Right hindlimb (tissue), 1 donor: Measurements from ENCODE around the gene TRAF3IP1.

ENCODE experiments used
- DNase-seq: peaks from one replicate; pipeline ENCODE4 v3.0.0-alpha.2; 2018

TRAF3IP1 gene

DNA sequence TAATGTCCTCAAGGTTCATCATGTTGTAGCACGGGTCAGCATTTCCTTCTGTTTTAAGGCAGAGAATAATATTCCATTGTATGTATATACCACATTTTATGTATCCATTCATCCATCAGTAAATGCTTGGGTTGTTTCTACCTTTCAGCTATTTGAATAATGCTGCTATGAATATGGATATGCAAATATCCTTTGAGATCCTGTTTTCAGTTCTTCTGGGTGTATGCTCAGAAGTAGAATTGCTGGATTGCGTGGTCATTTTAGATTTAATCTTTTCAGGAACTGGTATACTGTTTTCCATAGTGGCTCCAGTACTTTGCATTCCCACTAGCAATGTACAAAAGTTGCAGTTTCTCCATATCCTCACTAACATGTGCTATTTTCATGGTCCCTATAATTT lies 93.0 kb downstream of the TRAF3IP1 start:
- DNase-seq, result no peak

- DNase-seq, result no peak
These were observed 94.9 kb downstream of the TRAF3IP1 start for GRCh38 chr2:238415036-238415764.

- DNase-seq, result no peak
These were observed 95.6 kb downstream of the TRAF3IP1 start for GRCh38 chr2:238415893-238416292.

DNA sequence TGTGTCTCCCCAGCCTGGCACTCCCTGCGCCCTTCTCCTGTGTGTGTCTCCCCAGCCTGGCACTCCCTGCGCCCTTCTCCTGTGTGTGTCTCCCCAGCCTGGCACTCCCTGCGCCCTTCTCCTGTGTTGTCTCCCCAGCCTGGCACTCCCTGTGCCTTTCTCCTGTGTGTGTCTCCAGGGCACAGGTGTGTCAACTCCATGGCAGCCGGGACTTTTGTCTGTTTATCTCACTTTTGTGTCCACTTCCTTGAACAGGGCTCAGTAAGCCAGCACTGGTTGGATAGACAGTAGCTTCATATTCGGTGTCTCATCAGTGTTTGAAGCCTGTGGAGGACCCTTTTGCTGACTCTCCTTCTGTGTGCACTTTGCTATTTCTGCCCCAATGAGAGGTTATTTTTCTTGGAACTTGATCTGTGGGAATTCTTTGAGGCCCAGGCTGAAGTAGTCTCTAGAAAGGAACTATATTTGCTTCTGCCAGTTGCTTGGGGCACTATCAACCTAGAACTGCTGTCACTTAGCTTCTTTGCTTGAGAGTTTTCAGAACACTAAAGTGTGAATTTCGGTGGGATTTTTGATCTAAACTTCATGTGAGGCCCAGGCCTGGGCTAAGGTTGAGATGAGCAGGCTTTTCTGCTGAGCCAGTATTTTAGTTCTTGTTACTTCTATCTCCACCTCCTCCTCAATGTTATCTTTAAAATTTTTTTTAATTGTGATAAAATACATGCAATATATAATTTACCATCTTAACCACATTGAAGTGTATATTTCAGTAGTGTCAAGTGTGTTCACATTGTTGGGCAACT lies 98.1 kb downstream of the TRAF3IP1 start:
- no peak for DNase-seq

GRCh38 chr2:238418999-238419546 lies 98.8 kb downstream of the TRAF3IP1 start:
- DNase-seq, result no peak

DNA sequence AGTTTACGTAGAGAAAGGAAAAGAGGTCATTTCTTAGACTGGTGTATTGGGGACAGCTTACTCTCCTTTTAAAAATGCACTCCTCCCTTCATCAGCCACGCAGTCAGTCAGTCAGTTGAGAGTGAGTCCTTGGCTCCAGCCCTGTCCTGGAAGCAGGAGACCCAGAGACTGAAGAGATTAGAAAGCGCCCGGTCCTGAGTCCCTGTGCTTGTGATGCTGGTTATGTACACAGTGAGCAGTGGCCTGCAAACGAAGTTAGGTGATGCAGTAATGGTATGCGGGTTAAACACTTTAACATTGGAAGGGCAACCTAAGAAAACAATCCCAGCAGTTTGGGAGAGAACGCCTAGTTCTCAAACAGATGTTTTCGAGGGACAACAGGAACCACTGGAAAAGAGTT lies 100.1 kb downstream of the TRAF3IP1 start:
- DNase-seq, result no peak

- peak; percentile 44 for DNase-seq
These were observed 100.8 kb downstream of the TRAF3IP1 start for GRCh38 chr2:238420878-238421694.

- DNase-seq, result no peak
These were observed 101.3 kb downstream of the TRAF3IP1 start for GRCh38 chr2:238421695-238422035.

DNA sequence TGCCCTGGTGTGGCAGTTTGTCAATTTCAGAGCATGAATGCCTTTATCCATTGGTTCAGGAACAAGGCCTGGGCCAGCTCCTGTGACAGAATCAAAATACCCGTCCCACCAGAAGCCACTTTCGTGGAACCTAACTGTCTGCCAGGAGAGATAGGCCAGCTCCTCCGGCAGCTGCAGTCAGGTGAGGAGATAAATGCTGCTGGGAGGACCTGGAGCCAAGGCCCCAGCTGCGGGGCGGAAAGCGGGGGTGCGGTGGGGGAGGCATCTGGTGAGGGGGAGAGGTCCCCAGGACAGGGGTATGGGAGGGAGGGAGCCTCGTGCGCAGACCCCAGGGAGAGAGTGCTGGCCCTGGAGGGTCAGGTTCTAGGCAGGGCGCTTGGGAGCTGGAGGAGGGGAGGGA lies 102.0 kb downstream of the TRAF3IP1 start:
- no peak for DNase-seq

GRCh38 chr2:238422940-238423339 lies 102.6 kb downstream of the TRAF3IP1 start:
- DNase-seq, result no peak

DNA sequence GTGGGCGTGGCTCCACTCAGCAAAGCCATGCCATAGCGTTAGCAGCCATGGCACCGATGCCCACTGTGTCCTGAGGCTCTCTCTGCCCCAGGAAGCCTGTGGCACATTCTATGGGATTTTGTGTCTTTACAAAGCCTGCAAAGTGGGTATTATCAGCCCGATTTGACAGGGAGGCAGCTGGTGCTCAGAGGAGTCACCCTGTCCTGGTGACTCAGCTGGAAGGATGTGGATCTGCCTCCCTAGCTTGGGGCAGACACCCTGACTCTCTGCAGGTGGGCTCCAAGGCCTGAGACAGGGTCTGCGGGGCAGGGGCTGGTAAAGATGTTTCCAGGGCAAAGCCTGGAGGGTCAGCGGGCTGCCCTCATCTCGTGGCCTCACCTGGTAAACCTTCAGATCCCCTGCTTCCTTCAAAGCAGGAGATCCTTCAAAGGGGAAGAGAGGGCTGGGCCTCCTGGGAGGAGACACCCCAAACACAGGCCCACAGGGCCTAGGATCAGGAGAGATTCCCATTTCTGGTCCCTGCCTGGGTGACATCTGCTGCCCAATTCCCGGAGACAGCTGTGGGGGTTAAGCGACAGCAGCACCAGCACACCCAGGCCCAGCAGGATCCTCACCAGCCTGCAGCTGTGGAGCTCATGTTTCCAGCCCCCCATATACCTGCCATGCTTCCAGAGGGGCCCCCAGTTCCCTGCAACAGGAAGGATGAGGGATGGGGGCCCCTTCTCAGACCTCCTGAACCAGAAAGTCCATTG lies 103.4 kb downstream of the TRAF3IP1 start:
- DNase-seq, result no peak

- DNase-seq, result peak; percentile 69
These were observed 104.0 kb downstream of the TRAF3IP1 start for GRCh38 chr2:238424313-238424700.

- DNase-seq, result no peak
These were observed 105.2 kb downstream of the TRAF3IP1 start for GRCh38 chr2:238425505-238425978.

- DNase-seq, result peak; percentile 62
These were observed 105.8 kb downstream of the TRAF3IP1 start for GRCh38 chr2:238425979-238426567.

DNA sequence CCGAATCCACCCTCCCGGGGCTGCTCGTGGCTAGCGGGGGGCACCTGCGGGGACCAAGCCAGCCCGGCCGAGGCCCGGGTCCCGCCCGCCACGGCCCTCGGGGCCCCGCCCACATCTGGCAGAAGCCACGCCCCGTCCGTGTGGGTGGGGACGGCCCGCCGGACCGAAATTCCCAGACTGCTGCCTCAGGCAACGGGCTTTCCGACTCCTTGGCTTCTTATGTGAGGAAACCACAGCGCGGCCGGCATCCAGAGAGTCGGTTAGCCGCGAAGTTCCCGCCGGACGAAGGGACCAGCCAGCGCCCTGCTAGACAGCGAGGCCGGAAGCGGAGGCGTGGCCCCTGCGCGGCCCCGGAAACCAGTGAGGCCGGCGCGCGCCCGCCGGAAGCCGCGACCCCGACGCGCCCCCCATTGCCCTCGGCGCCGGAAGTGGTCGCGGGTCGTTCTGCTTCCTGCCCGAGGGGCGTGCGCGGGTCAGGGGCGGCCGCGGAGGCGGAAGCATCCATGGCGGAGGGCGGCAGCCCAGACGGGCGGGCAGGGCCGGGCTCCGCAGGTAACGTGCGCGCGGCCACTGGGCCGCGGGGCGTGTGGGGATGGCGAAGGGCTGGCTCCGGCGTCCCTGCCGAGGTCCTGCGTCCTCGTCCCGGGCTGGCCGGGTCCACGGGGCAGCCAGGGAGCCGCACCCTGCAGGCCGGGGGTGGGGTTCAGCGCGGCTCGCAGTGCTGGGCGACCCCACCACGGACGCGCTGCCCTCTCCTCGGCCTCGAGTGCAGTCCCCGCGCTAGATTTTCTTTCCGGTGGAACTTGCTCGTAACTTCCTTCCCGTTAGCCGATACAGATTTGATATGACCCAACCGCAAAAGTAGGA lies 106.5 kb downstream of the TRAF3IP1 start, which contains the start of gene ASB1:
TSS of gene ASB1 (plus strand) at position 360 of the 867 bp plus-strand sequence. CDS start at position 504, 144 bp downstream.
- DNase-seq, result peak; percentile 88

DNA sequence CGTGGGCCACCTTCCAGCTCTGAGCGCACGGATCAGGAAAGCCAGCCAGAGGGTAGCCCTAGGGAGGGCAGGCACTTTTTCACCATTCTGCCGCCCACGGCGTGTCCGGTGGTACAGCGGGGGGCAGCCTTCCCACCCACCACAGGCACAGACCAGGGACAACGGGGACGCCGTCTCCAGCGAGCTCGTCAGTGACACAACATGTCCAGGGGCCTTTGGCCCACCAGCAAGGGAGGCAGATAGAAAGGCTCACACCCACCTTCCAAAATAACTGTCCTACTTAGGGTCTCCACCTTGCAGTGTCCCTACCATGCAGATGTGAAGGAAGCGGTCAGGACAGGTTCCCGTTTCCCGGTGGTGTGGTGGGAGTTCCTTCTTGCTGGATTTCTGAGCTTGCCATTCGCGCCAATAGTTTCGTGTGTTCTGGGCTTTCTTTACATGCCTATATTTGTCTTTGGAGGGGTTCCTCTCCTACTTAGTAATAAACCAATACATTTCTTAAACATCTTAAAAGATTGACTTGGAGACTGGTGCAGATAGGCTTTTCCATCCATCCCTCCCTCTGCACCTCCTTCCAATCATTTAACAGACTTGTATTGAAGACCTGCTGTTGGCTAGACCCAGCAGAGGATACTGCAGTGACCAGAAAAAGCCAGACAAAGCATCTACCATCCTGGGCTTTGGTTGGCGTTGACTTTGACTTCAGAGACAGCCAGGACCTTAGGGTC lies 107.3 kb downstream of the TRAF3IP1 start:
- no peak for DNase-seq

GRCh38 chr2:238428866-238429265 lies 108.5 kb downstream of the TRAF3IP1 start:
- DNase-seq, result no peak

GRCh38 chr2:238430781-238431180 lies 110.5 kb downstream of the TRAF3IP1 start:
- no peak for DNase-seq

GRCh38 chr2:238431456-238431855 lies 111.1 kb downstream of the TRAF3IP1 start:
- DNase-seq, result no peak
